Mucosa of rectum (tissue), 2 donors: Measurements from ENCODE around the gene GNB5.

Source experiments
- H3K27ac ChIP-seq, 2 donors: one replicate each; pipeline ENCODE4 v1.7.0; 2013; ENCODE audit warnings: inconsistent platforms in 2 of 2, low read depth in 2 of 2, low read length in 2 of 2
- H3K27me3 ChIP-seq, 2 donors: one replicate each; pipeline ENCODE4 v1.7.0; 2013; ENCODE audit warnings: low read length in 2 of 2; ENCODE audit not compliant: control insufficient read depth in 2 of 2, insufficient read depth in 2 of 2
- H3K36me3 ChIP-seq, 2 donors: one replicate each; pipeline ENCODE4 v1.7.0; 2013; ENCODE audit warnings: low read length in 2 of 2; ENCODE audit not compliant: control insufficient read depth in 2 of 2, insufficient read depth in 2 of 2
- H3K4me1 ChIP-seq, 2 donors: one replicate each; pipeline ENCODE4 v1.7.0; 2013; ENCODE audit warnings: low read length in 2 of 2, mild to moderate bottlenecking in 1 of 2; ENCODE audit not compliant: control insufficient read depth in 2 of 2, insufficient read depth in 2 of 2
- H3K4me3 ChIP-seq, 2 donors: one replicate each; pipeline ENCODE4 v1.7.0; 2013; ENCODE audit warnings: low read length in 2 of 2
- H3K9ac ChIP-seq, 2 donors: one replicate each; pipeline ENCODE4 v1.7.0; 2013; ENCODE audit warnings: low read length in 2 of 2, low read depth in 1 of 2, mild to moderate bottlenecking in 1 of 2
- H3K9me3 ChIP-seq, 2 donors: one replicate each; pipeline ENCODE4 v1.7.0; 2013; ENCODE audit warnings: low read length in 2 of 2; ENCODE audit not compliant: control insufficient read depth in 2 of 2
- donor health status: healthy.
- donor health status: Normal muscosa, but diverticular disease.

The GNB5 gene

GRCh38 chr15:52148403-52148802 lies 42.8 kb downstream of the GNB5 start:
- peaks cover 3 to 13% of the 10 kb centered on the region in 2 donors for H3K36me3 ChIP-seq

GRCh38 chr15:52146776-52147175 lies 44.4 kb downstream of the GNB5 start:
- H3K4me1 ChIP-seq: peaks cover 0 to 5% of the 10 kb centered on the region in 2 donors
- no peaks in the 10 kb centered on the region for H3K27me3 ChIP-seq
- no peak overlapping the region for H3K27ac ChIP-seq
- no peaks in the 10 kb centered on the region for H3K9me3 ChIP-seq
- H3K4me3 ChIP-seq: no peak overlapping the region
- H3K36me3 ChIP-seq: peaks cover 3 to 8% of the 10 kb centered on the region in 2 donors
- H3K9ac ChIP-seq: no peak overlapping the region

More at GRCh38 chr15:52148403-52148802, 42.8 kb downstream of the GNB5 start:
- H3K27me3 ChIP-seq: no peaks in the 10 kb centered on the region
- H3K27ac ChIP-seq: no peak overlapping the region
- no peak overlapping the region for H3K9ac ChIP-seq
- H3K9me3 ChIP-seq: no peaks in the 10 kb centered on the region
- H3K4me3 ChIP-seq: no peak overlapping the region
- H3K4me1 ChIP-seq: peaks cover 0 to 5% of the 10 kb centered on the region in 2 donors

GRCh38 chr15:52146261-52146660 lies 44.9 kb downstream of the GNB5 start:
- Histone ChIP-seq H3K4me3 (no peak overlapping the region), H3K27ac (no peak overlapping the region), H3K36me3 (peaks cover 3 to 8% of the 10 kb centered on the region in 2 donors), H3K9me3 (no peaks in the 10 kb centered on the region), H3K27me3 (no peaks in the 10 kb centered on the region), H3K4me1 (peaks cover 0 to 2% of the 10 kb centered on the region in 2 donors), H3K9ac (no peak overlapping the region)

- no peak overlapping the region for H3K27ac ChIP-seq
Observed at GRCh38 chr15:52144656-52145178, 46.5 kb downstream of the GNB5 start.

GRCh38 chr15:52143873-52144272 lies 47.3 kb downstream of the GNB5 start:
- no peak overlapping the region for H3K27ac ChIP-seq
- H3K9ac ChIP-seq: no peak overlapping the region
- no peaks in the 10 kb centered on the region for H3K27me3 ChIP-seq
- H3K4me1 ChIP-seq: peaks cover 3 to 4% of the 10 kb centered on the region in 2 donors
- no peaks in the 10 kb centered on the region for H3K9me3 ChIP-seq
- no peak overlapping the region for H3K4me3 ChIP-seq
- H3K36me3 ChIP-seq: no peaks in the 10 kb centered on the region

More at GRCh38 chr15:52144656-52145178, 46.5 kb downstream of the GNB5 start:
- Histone ChIP-seq H3K4me1 (peaks cover under 1 to 2% of the 10 kb centered on the region in 2 donors), H3K4me3 (no peak overlapping the region), H3K36me3 (peaks cover 0 to 3% of the 10 kb centered on the region in 2 donors), H3K9me3 (no peaks in the 10 kb centered on the region), H3K9ac (no peak overlapping the region), H3K27me3 (no peaks in the 10 kb centered on the region)

- no peaks in the 10 kb centered on the region for H3K27me3 ChIP-seq
- H3K4me3 ChIP-seq: no peak overlapping the region
- no peak overlapping the region for H3K9ac ChIP-seq
- H3K36me3 ChIP-seq: no peaks in the 10 kb centered on the region
- peaks cover 19 to 25% of the 10 kb centered on the region in 2 donors for H3K4me1 ChIP-seq
- H3K27ac ChIP-seq: no peak overlapping the region
- no peaks in the 10 kb centered on the region for H3K9me3 ChIP-seq
Observed at GRCh38 chr15:52140646-52141045, 50.5 kb downstream of the GNB5 start.

GRCh38 chr15:52139599-52140462 lies 51.4 kb downstream of the GNB5 start:
- H3K4me3 ChIP-seq: no peak overlapping the region
- H3K27ac ChIP-seq: no peak overlapping the region
- no peaks in the 10 kb centered on the region for H3K9me3 ChIP-seq
- no peaks in the 10 kb centered on the region for H3K36me3 ChIP-seq
- peaks cover 21 to 29% of the 10 kb centered on the region in 2 donors for H3K4me1 ChIP-seq
- no peak overlapping the region for H3K9ac ChIP-seq
- no peaks in the 10 kb centered on the region for H3K27me3 ChIP-seq

- H3K9ac ChIP-seq: no peak overlapping the region
- no peaks in the 10 kb centered on the region for H3K36me3 ChIP-seq
Observed at GRCh38 chr15:52137432-52138357, 53.5 kb downstream of the GNB5 start.

GRCh38 chr15:52136442-52136980 lies 54.7 kb downstream of the GNB5 start:
- no peaks in the 10 kb centered on the region for H3K9me3 ChIP-seq
- no peaks in the 10 kb centered on the region for H3K27me3 ChIP-seq
- H3K27ac ChIP-seq: no peak overlapping the region
- no peaks in the 10 kb centered on the region for H3K36me3 ChIP-seq
- no peak overlapping the region for H3K4me3 ChIP-seq
- H3K9ac ChIP-seq: no peak overlapping the region
- peaks cover 29% of the 10 kb centered on the region in 2 donors for H3K4me1 ChIP-seq

More at GRCh38 chr15:52137432-52138357, 53.5 kb downstream of the GNB5 start:
- Histone ChIP-seq H3K4me1 (peaks cover 29% of the 10 kb centered on the region in 2 donors), H3K27ac (no peak overlapping the region), H3K27me3 (no peaks in the 10 kb centered on the region), H3K9me3 (no peaks in the 10 kb centered on the region), H3K4me3 (no peak overlapping the region)
